Measurements from ENCODE around the gene PLCE1. TPM values are rescaled to one million over a fixed set of nuclear protein-coding genes. Genes with fewer than 3 reads are reported as not detected.

The PLCE1 gene
- total RNA-seq, 1 donor from 2014 or later = 0.49 TPM

- Mint-ChIP-seq H3K27me3 (ENCODE audit: unreplicated experiment) (no peaks in the 10 kb centered on the region), H3K27ac (ENCODE audit: unreplicated experiment) (no peak overlapping the region), H3K4me1 (ENCODE audit: unreplicated experiment) (no peaks in the 10 kb centered on the region), H3K36me3 (ENCODE audit: low read depth, unreplicated experiment) (no peaks in the 10 kb centered on the region), H3K9me3 (ENCODE audit: unreplicated experiment) (peaks cover 8% of the 10 kb centered on the region), H3K4me3 (ENCODE audit: unreplicated experiment) (no peak overlapping the region)
- no peak for DNase-seq (ENCODE audit: low spot score)
- no peak for TF ChIP-seq CTCF (IDR thresholded peaks at IDR 0.05; ENCODE audit: unreplicated experiment)
These were observed 20.6 kb downstream of the PLCE1 start for GRCh38 chr10:94014304-94014703.

- Mint-ChIP-seq H3K4me1 (ENCODE audit: unreplicated experiment) (no peaks in the 10 kb centered on the region), H3K27ac (ENCODE audit: unreplicated experiment) (no peak overlapping the region), H3K4me3 (ENCODE audit: unreplicated experiment) (no peak overlapping the region), H3K9me3 (ENCODE audit: unreplicated experiment) (no peaks in the 10 kb centered on the region), H3K27me3 (ENCODE audit: unreplicated experiment) (no peaks in the 10 kb centered on the region), H3K36me3 (ENCODE audit: low read depth, unreplicated experiment) (no peaks in the 10 kb centered on the region)
- no peak for DNase-seq (ENCODE audit: low spot score)
- TF ChIP-seq CTCF (IDR thresholded peaks at IDR 0.05; ENCODE audit: unreplicated experiment) = no peak
These were observed 23.3 kb downstream of the PLCE1 start for GRCh38 chr10:94016727-94017714.

- Mint-ChIP-seq H3K27me3 (ENCODE audit: unreplicated experiment) (no peaks in the 10 kb centered on the region), H3K36me3 (ENCODE audit: low read depth, unreplicated experiment) (no peaks in the 10 kb centered on the region), H3K9me3 (ENCODE audit: unreplicated experiment) (no peaks in the 10 kb centered on the region), H3K4me3 (ENCODE audit: unreplicated experiment) (no peak overlapping the region), H3K4me1 (ENCODE audit: unreplicated experiment) (no peaks in the 10 kb centered on the region), H3K27ac (ENCODE audit: unreplicated experiment) (no peak overlapping the region)
- DNase-seq (ENCODE audit: low spot score) = no peak
- TF ChIP-seq CTCF (IDR thresholded peaks at IDR 0.05; ENCODE audit: unreplicated experiment) = no peak
These were observed 24.4 kb downstream of the PLCE1 start for GRCh38 chr10:94018107-94018506.

- Mint-ChIP-seq H3K27ac (ENCODE audit: unreplicated experiment) (no peak overlapping the region), H3K4me3 (ENCODE audit: unreplicated experiment) (no peak overlapping the region), H3K4me1 (ENCODE audit: unreplicated experiment) (no peaks in the 10 kb centered on the region), H3K36me3 (ENCODE audit: low read depth, unreplicated experiment) (no peaks in the 10 kb centered on the region), H3K9me3 (ENCODE audit: unreplicated experiment) (peaks cover 4% of the 10 kb centered on the region), H3K27me3 (ENCODE audit: unreplicated experiment) (no peaks in the 10 kb centered on the region)
- TF ChIP-seq CTCF (IDR thresholded peaks at IDR 0.05; ENCODE audit: unreplicated experiment) = no peak
- DNase-seq (ENCODE audit: low spot score) = no peak
These were observed 30.2 kb downstream of the PLCE1 start for GRCh38 chr10:94023906-94024305.

- no peak overlapping the region for H3K4me3 Mint-ChIP-seq (ENCODE audit: unreplicated experiment)
- H3K4me1 Mint-ChIP-seq (ENCODE audit: unreplicated experiment) = no peaks in the 10 kb centered on the region
- peaks cover 4% of the 10 kb centered on the region for H3K9me3 Mint-ChIP-seq (ENCODE audit: unreplicated experiment)
- no peak overlapping the region for H3K27ac Mint-ChIP-seq (ENCODE audit: unreplicated experiment)
- no peak for TF ChIP-seq CTCF (IDR thresholded peaks at IDR 0.05; ENCODE audit: unreplicated experiment)
- no peak for DNase-seq (ENCODE audit: low spot score)
- no peaks in the 10 kb centered on the region for H3K36me3 Mint-ChIP-seq (ENCODE audit: low read depth, unreplicated experiment)
- no peaks in the 10 kb centered on the region for H3K27me3 Mint-ChIP-seq (ENCODE audit: unreplicated experiment)
These were observed 30.7 kb downstream of the PLCE1 start for GRCh38 chr10:94024407-94024806.

Measured in endothelial cell (in vitro differentiated cells).